Hematopoietic multipotent progenitor cell treated with erythropoietin and hydrocortisone succinate and interleukin-3 and kit ligand, for 4 days (in vitro differentiated cells): ENCODE data around the gene GRK5.
"Not testable (repeated sequence)": the region's sequence is repeated elsewhere in the genome, so short reads cannot be mapped to it uniquely, and the experiment has no call there.

ENCODE experiments used
- DNase-seq: peaks from one replicate; pipeline ENCODE4 v3.0.0-alpha.2; 2015

GRK5 gene

DNA sequence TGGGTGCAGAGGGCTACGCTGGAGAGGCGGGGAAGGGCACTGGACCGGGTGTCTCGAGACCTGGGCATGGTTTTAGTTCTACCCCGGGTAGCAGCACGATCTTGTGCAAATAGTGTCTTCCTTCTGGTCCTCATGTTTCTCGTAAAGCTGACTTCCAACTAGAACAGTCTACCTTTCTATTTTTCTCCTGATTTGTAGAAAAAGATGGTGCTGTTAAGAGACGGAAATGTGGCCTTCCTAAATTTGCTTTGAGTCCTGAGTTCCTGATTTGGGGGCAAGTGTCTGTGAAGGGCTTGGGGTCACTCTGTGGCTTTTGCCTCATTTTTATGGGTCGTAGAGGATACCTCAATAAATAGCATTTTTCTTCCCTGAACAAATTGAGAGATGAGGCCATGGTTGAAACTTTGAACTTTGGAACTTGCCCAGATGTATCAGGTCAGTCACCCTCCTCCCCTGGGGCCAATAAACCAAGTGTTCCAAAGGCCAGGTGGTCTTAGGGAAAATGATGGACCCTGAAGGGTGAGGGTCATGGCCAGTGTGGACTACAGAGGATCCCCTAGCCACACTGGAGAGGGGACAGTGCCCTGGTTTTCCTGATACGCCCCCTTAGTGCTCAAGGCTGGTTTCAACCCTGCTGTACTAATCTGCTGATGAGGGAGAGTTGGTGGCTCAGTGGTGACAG, 45.2 kb downstream of the GRK5 start:
- no peak for DNase-seq

DNA sequence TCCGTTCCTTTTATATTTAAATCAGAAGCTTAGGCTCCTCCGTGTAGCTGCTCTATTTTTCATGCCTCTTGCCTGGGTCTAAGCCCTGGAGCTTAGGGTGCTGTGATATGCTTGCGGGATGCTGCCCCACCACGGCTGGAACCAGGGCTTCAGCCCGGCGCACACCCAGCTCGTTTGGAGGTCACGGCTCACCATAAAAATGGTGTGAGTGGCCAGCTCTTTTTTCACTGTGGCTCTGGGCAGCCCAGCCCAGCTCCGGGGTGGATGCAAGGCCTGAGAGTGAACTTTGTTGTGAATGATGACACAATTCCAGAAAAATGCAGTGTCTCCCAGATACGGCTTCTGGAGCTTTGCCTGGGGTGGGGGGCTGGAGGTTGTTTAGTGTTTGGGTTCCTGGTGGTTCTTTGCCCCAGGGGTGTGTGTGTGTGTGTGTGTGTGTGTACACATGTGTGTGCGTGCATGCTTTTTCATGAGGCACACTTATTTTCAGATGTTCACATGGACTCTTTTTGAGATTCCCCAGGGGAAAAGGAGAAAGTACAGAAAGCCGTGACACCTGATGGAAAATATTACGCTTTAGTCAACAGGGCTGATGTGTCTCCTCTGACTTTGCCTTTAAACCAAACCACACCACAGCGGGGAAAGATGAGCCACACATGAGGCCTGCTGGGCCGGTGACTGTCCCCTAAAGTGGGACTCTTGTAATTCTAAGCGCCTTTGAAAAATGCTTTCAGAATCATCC, 46.2 kb downstream of the GRK5 start:
- no peak for DNase-seq

DNA sequence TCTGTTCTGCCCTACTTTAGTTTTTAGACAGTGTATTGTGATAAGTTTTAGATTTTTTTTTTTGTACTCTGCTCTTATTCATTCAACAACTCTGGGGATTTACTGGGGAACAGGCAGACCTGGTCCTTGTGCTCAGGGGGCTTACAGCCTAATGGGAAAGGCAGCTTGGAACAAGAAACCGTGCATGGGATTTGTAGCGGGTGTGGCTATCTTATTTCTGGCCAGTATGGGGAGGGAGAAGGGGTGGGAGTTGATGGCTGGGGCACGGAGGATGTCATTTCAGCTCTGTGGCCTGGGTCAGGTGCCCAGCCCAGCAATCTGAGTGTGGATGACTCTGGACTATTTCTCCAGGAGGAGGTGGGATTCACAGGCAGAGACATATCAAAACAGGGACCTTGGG, 47.0 kb downstream of the GRK5 start:
- no peak for DNase-seq

DNA sequence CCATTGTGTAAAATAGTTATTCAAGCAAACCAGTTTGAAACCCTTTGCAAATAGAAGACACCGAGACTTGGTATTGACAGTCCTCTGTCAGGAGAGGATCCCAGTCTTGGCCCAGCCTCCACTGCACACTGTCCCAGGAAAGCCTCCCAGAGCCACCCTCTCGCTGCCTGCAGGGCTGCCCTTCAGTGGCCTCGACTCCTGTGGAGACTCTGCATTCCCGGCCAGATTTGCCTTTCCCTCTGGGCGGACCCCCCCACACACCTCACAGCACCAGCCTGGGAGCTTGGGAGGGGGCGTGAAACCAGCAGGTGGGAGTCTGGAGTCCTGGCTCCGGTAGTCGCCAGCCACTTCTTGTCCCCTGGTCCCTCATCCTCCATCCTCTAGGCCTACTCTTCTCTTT, 48.7 kb downstream of the GRK5 start:
- DNase-seq: no peak

DNA sequence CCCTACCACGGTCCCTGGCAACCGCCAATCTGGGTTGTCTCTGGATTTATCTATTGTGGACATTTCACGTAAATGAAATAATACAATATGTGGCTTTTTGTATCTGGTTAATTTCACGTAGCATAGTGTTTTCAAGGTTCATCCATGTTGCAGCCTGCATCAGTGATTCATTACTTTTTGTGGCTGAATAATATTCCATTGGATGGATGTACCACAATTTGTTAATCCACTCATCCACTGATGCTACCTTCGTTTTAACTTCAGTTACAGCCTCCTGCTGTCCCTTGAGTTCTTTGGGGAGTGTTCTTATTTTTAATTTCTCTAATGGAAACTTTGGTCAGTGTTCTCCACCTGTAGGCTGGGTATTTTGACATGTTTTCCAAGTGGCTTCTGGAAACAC, 49.5 kb downstream of the GRK5 start:
- DNase-seq: no peak

DNA sequence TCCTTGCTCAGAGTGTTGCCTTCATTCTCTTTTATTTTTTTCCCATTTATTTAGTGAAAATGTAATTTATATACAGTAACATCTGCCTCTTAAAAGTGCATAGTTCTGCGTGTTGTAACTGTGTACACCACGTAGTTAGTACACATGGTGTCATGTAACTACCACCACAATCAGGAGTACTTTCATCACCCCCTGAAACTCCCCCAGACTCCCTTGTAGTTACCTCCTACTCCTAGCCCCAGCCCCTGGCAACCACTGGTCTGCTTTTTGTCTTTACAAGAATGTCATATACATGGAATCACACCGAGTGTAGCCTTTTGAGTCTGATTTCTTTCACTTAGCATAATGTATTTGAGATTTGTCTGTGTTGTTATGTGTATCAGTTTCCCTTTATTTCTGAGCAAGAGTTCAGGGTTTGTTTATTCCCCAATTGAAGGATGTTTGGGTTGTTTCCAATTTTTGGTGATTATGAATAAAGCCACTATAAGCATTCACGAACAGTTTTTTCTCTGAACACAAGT, 50.6 kb downstream of the GRK5 start:
- no peak for DNase-seq

DNA sequence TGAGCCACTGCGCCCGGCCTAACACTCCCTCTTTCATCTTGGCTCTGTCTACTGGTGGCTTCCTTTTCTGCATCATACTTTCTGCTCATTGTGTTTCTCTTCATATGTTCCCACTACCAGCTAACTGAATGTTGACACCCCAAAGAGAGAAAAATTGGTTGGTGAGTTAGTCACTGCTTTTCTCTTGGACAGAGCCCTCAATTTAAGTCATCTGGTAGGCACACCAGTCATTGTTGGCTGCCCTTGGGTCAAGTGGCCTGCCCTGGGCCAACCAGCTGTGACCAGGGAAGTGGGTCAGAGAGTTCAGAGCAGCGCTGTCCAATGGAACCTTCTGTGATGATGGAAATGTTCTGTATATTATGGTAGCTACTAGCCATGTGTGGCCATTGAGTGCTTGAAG, 52.0 kb downstream of the GRK5 start:
- DNase-seq: no peak

DNA sequence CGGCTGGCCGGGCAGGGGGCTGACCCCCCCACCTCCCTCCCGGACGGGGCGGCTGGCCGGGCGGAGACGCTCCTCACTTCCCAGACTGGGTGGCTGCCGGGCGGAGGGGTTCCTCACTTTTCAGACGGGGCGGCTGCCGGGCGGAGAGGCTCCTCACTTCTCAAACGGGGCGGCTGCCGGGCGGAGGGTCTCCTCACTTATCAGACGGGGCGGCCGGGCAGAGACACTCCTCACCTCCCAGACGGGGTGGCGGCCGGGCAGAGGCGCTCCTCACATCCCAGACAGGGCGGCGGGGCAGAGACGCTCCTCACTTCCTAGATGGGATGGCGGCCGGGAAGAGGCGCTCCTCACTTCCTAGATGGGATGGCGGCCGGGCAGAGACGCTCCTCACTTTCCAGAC, 53.6 kb downstream of the GRK5 start:
- DNase-seq: not testable (repeated sequence)

DNA sequence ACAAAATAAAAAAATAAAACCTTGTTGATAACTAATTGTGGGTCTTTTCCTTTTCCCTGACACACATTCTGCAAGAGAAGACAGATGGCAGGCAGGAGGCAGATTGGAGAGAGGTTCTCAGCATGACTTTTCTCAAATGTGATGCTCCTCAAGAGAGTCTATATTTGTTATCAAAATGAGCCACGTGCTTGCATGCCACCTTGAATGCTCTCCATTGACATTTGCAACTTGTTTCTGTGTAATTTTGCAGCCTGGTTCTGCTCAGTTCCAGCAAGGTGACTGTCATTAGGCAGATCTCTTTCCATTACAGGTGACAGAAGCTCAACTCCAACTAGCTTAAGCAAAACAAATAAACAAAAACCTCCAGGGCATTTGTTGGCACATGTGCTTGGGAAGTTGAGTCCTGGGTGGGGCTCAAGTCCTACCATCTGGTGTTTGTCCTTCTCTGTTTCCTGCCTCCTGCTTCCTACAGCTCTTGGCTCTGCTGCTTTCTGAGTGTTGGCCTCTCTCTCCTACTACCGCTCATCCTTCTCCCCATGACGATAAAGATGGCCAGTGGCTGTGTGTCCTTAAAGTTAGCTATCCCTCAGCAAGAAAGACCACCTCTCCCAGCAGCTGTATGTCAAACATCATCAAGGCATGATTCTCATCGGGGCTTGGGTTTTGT, 56.7 kb downstream of the GRK5 start:
- DNase-seq: no peak

DNA sequence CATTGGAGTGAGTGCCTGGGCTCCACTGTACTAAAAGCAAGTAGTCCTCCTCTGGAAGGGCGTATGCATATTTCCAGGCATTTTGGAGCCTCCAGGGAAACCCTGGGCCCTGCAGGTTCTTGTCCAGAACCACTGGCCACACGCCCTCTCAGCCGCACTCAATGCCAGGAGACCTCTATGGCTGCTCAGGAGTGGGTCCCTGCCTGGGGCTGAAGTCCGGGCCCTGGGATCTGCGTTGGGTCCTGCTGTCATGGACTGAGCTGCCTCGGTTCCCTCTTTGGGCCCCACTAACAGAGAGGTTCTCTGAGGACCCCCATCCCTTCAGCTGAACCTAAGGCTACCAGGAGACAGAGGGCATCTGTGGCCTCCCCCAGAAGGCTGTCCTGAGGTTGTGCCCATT, 58.3 kb downstream of the GRK5 start:
- DNase-seq: no peak

DNA sequence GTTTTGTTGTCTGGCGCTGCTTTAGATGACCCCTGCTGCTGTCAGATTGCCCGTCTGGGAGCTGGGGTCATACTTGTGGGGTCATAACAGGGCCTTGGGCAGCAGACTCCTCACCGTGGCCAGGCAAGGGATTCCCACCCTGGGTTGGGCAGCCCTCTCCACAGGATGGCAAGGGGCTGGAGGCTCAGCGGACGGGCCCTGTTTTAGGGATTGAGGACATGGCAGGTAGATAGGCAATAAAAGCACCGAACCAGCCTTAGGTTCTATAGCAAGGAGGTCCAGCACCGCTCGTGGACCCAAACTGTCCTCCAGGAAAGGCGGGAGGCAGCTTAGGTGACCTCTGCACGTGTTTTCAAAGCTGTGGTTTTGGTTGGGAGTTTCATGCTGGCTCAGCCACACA, 60.0 kb downstream of the GRK5 start:
- DNase-seq: no peak

DNA sequence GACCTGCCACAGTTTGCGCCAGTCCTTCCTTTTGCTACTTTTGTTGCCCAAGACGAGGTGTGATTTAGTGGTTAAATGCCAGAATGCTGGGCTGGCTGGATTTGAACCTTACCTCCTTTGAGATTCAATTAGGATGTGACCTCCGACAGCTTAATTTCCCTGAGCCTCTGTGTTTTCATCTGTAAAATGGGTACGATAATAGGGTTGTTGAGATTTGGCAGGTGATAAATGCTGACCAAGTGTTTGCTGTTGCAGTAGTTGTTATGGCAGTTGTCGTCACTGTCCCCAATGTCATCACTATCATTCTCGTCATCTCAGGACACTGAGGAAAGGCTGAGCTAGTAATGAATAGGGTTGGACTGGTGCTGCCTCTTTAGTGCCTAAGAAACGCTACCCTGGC, 61.1 kb downstream of the GRK5 start:
- DNase-seq: no peak

DNA sequence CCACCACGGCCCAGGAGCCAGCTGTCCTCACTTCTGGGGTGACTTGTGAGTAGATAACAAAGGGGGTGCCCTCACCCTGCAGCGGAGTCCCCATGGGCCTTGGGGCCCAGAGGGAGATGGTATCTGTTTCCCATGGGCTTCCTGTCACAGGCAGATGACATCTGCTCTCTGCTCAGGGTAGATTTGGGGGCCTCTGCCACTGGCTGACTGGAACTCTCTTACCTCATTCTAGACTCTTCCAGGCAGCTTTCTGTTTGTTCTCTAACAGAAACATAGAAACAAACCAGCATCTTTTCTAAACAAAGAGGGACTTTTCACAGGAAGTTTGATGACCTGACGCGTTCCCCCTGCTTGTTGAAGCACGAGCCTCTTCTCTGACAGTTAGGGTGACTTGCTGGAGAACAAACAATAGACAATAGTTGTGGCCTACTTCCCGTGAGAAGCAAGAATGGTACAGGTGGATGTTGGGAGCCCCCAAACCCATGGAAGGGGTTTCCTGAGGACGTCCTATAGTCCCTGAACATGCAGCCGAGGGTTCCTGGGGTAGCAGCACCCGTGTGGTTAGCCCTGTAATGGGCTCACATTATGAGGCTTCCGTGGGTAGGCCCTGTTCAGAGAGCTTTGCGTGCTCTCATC, 61.6 kb downstream of the GRK5 start:
- peak; percentile 81 for DNase-seq

DNA sequence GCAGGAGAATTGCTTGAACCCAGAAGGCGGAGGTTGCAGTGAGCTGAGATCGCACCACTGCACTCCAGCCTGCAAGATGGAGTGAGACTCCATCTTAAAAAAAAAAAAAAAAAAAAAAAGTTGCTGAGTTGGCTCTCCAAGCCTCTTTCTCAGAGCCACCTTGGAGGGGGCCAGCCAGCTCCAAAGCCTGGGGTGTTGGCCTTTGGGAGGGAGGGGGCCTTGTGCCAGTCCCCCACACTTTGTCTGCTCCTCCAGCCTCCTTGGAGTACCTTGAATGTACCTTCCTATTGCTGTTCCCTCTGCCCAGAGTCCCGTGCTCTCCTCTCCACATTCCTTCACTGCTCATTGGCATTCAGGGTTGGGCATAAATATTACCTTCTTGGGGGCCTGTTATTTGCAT, 62.4 kb downstream of the GRK5 start:
- DNase-seq: no peak

DNA sequence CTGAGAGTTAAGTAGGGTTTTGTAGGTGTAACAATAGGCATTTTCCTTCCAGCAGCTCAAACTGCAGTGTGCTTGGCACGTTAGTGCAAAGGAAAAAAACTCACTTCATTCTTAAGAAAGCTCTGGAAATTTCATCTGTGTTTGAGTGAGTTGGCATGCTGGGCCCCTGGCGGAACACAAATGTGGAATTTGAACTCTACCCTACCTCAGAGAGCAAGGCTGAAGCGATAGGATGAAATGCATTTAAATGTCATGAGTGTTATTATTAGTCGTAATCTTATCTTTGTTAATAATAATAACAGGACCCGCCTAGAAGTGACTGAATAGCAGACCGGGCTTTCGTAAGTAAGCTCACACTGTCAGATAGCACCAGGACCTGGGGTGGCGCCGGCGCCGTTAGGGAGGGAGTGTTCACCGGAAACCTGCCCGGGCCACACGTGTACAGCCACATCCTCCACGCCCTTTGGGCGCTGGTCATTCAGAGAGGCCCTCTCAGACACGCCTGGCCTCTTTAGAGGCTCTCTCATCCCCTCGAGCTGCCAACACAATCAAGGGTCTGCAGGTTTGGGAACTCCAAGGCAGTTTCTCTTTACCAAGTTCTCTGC, 63.5 kb downstream of the GRK5 start:
- peak; percentile 88 for DNase-seq

DNA sequence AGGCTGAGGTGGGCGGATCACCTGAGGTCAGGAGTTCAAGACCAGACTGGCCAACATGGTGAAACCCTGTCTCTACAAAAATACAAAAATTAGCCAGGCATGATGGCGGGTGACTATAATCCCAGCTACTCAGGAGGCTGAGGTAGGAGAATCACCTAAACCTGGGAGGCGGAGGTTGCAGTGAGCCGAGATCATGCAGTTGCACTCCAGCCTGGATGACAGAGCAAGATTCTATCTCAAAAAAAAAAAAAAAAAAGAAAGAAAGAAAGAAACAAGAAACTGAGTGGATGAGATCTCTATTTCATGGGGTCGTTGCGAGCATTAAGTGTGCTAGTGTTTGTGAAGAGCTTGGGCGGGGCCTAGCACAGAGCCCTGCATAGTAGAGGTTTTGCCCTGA, 65.0 kb downstream of the GRK5 start:
- DNase-seq: not testable (repeated sequence)

DNA sequence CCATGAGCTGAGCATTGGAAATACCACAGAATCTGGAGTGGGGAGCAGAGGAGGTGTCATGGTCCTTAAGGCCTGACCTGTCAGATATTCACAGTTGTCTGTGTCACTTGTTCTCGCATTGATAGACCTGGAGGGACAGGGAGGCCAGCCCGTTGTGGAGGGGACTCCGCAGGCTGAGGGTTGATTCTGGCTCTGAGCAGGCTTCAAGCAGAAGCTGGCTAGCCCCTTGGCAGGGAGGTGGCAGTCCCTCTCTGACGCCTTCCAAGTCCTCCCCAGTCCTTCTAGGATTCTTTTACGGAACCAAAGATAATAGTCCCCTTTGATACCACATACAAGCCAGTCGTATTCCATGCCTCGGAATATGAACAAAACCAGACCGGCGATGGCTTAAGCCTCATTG, 65.4 kb downstream of the GRK5 start:
- DNase-seq: no peak

DNA sequence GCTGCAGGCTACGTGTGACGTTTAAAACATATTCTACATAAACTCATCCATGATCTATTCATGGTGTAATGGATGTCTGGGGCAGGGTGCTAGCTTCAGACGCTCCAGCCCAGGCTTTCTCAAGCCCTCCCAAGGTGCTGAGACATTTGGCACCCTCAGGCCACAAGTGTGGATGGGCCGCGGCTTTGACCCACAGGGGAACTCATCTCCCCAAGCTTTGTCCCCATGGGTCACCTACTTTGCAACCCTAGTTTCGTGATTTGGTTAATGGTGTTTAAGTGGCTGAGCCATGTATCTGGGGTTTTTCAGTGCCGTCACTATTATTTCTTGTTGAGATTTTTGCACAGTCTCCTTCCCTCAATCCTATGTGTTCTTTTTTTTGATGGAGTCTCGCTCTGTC, 66.0 kb downstream of the GRK5 start:
- no peak for DNase-seq

DNA sequence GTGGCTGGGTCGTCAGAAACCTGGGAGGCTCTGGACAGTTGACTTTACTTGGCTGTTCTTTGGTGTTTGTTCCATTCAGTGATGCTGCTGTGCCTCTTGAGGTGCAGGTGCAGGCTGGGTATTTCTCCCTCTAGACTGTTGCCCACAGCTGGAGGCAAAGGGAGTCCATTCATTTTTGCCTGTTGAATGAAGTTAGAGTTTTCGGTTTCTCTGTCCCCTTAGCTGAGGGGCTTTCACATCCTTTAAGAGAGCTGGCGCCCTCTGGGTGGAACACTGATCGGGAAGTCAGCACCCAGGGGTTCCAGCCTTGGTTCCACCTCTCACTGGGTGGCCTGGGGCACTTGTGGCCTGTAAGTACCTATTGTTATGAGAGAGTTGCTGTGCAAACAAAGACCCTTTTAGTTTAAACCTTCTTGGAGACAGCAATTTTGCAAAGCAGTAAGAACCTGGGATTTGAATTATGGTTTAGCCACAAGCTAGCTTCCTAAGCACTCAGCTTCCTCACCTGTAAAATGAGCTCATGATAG, 67.2 kb downstream of the GRK5 start:
- DNase-seq: no peak

DNA sequence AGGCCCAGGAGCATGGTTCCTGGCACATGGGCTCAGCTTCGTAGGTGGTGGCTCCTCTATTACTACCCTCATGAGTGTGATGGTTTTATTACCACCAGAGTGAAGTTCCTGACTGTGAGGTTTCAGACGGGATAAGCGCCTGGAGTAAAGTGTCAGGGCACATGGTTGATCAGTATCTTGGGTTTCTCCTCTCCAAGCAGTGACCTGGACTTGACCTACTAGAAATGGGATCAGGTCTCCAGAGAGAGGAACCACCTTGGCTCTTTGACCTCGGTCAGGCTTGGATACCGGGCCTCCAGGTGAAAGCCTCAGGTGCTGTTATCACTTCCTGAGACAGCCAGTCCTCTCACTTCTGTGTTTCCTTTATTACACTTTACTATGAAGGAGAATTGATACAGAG, 67.7 kb downstream of the GRK5 start:
- no peak for DNase-seq

DNA sequence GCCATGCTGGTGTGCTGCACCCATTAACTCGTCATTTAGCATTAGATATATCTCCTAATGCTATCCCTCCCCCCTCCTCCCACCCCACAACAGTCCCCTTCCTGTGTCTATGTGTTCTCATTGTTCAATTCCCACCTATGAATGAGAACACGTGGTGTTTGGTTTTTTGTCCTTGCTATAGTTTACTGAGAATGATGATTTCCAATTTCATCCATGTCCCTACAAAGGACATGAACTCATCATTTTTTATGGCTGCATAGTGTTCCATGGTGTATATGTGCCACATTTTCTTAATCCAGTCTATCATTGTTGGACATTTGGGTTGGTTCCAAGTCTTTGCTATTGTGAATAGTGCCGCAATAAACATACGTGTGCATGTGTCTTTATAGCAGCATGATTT, 68.8 kb downstream of the GRK5 start:
- not testable (repeated sequence) for DNase-seq

DNA sequence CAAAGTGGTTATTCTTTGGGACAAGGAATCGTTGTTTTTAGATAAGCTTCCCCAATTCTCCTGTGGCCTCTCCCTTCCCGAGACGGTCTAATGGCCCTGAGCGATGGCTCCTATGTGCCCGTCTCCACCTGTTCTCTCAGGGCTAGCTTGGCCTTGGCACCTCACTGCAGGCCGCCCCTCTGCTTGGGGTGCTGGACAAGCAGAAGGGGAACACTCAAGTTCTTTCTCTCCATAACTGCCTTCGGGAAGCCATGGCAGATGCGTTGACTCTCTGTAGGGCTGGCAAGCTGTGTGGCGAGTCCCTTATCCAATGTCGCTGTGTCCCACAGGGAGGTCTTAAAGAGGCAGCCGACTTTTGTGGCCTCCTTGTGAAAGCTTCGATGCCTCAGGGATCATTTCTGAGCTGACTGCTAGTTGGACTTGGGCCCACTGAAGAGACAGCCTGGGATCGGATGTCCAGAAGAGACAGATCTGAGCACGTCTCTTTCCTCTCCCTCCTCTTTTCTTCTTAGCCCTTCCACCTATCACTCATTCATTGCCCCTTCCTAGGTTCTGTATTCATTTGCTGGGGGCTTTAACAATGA, 70.8 kb downstream of the GRK5 start:
- DNase-seq: no peak

DNA sequence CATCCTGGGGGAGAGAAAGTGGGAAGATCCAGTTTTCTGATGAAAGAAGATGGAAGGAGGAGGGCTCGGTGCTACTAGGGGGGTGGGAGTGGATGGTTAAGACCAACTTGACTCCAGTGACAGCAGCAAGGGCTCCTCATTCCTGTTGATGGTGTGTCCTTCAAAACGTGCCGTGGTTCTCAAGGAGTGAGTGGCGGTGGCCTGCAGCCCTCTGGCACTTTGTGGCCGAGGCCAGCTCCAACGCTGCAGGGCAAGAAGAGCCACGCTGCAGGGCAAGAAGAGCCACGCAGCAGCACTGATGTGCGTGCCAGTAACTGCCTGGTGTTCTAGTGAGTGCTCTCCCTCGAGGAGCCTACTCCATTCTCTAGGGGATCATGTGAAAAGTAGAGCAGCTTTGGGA, 72.1 kb downstream of the GRK5 start:
- DNase-seq: no peak
